SK-N-SH (cell line): ENCODE measurements around the gene RAB8B.

Source experiments
- CHD2 ChIP-seq: fragments of 150-350 bp; IDR thresholded peaks from 2 replicates; pipeline ENCODE4 v1.6.1; 2018; ENCODE audit warnings: low read length; ENCODE audit not compliant: partially characterized antibody
- CTCF ChIP-seq: fragments of 200-600 bp; sonication (generic); IDR thresholded peaks from 2 replicates; pipeline ENCODE4 v1.6.1; 2017; ENCODE audit warnings: antibody characterized with exemption, mild to moderate bottlenecking, moderate library complexity
- EP300 ChIP-seq, 2 experiments: IDR thresholded peaks; 2 replicates each; pipeline versions ENCODE4 v1.4.0 to v1.6.1; 2012; ENCODE audit warnings: borderline replicate concordance in 1 of 2, low read depth in 1 of 2, low read length in 1 of 2
- NRF1 ChIP-seq: IDR thresholded peaks from 2 replicates; pipeline ENCODE4 v1.6.1; 2012; ENCODE audit warnings: low read depth, mild to moderate bottlenecking, low read length
- POLR2AphosphoS5 ChIP-seq: IDR thresholded peaks from 2 replicates; pipeline ENCODE4 v1.6.1; 2012; ENCODE audit warnings: low read depth, low read length
- REST ChIP-seq: IDR thresholded peaks from 2 replicates; pipeline ENCODE4 v1.6.1; 2012; ENCODE audit warnings: mild to moderate bottlenecking, low read depth, low read length, moderate library complexity

- TF ChIP-seq EP300 (IDR thresholded peaks at IDR 0.05; ENCODE audit: borderline replicate concordance in 1 of 2, low read depth in 1 of 2, low read length in 1 of 2) (no peak), NRF1 (no peak), REST (no peak), CHD2 (no peak), CTCF (no peak), POLR2AphosphoS5 (no peak)
Observed at GRCh38 chr15:63194302-63194701, 4.9 kb downstream of the RAB8B start.
